Middle frontal gyrus (tissue), 1 donor: Measurements from ENCODE around the gene PPFIBP2.
"Not testable (repeated sequence)": the region's sequence is repeated elsewhere in the genome, so short reads cannot be mapped to it uniquely, and the experiment has no call there.

Experiments used
- DNase-seq: peaks from one replicate; pipeline ENCODE4 v3.0.0-alpha.2; 2015; ENCODE audit warnings: low spot score; ENCODE audit errors: extremely low spot score

The PPFIBP2 gene

DNA sequence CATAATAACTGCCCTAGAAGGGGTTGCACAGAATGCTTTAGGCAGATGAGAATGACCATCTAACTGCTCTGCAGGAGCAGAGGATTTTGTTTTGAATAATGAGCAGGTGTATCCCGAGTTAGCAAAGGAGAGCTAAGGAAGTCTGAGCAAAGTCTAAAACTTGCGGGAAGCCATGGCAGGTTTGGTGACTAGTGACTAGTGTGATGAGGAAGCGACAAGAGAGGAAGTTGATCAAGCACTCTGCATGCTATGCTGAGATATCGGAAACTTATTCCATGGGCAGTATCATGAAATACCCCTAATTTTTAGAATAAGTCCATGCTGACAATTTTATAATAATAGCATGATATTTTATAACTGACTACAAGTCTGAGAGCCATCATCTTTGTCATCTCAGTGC, 15.6 kb upstream of the PPFIBP2 start:
- DNase-seq = no peak

DNA sequence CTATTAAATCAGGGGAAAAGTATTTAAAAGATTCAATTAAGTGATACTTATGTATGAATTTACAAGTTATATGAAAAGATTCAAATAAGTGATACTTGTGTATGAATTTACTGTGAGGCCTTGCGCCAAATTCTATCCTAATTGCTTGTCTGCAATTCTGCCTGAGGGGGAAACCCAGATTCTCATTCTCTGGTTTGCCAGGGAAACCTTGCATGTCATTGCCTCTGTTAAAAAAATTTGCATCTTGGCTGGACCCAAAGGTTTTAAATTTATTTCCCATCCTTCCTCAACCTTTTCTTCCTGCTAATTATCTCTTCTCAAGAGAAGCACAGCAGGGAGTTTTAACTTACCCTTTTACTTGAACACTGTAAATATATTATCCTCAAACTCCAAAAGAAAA, 14.7 kb upstream of the PPFIBP2 start:
- DNase-seq = no peak

DNA sequence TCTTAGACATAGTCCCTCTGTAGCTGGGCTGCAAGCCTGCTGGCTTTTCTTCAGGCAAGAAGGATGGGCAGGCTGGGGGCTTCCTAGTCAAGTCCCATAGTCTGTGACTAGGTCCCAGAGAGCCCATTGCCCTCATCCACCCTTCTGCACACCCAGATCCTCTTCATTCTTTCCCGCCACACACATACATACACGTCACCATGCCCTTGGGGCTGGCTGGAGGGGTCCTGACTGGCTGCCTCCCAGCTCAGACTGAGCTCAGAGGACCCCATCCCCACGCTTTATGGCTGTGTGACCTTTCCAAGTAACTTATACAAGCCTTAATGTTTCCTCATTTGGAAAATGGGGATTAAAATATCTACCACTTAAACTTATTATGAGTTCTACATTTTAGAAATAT, 13.5 kb upstream of the PPFIBP2 start:
- DNase-seq = no peak

DNA sequence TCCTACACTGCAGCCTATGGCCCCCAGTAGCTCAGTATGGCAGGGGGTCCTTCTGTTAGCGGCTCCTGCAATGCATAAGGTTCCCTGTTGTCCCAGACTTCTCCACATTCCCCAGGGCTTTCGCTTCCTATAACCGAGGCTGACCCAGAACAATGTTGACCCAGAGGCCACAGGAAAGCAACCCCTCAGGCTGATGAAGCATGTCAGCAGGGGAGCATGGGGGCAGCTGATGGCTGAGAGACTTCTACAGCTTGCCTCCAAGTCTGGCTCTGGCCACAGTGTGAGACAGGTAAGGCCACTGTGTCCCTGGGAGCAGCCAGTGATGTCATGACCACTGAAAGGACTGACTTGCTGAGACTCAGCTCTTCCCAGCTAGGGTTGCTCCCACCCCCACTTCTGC, 12.5 kb upstream of the PPFIBP2 start:
- no peak for DNase-seq

DNA sequence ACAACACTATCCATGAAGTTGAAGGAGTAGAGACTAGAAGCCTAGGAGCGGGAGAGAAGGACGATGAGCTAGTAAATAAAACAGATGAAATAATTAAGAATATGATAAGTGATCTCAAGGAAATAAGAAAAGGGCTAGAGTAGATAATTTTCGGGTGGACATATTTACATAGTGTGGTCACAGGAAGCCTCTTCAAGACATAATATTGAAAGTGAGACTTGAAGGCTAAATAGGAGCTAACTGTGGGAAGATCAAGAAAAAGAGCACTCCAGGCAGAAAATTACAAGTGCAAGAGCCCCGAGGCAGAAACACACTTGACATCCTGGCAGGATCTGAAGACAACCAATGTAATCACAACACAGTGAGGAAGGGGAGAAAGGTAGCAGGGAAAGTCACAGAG, 11.9 kb upstream of the PPFIBP2 start:
- no peak for DNase-seq

DNA sequence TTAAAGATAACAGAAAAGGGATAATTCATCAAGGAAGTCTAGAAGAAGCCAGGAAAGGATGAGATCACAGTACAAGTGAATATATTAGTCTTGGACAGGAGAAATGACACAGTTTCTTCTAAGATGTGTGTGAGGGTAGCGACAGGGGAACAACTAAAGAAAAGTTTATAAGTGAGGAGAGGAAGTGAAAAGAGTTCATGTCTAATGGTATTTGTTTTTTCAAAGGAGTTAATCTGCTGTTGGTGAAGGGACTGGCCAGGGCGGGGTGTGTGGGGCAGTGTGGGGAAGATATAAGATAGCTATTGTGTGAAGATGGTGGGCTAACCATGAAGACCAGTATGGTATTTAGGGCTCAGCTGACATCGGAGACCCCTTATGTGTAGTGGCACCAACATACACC, 7.6 kb upstream of the PPFIBP2 start:
- no peak for DNase-seq

DNA sequence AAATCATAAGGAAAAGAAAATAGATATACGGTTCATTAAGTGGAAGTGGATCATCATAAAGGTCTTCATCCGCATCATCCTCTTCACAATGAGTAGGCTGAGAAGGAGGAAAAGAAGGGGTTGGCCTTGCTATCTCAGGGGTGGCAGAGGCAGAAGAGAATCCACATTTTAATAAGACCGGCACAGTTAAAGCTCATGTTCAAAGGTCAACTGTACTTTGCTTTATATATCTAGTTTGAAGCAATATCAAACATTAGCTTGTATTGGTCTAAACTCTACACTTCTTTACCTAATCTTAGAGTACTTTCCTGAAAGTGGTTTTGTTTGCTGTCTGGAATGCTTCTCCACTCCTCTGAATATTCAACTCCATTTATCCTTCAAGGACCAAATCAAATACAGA, 5.7 kb upstream of the PPFIBP2 start:
- DNase-seq = no peak

DNA sequence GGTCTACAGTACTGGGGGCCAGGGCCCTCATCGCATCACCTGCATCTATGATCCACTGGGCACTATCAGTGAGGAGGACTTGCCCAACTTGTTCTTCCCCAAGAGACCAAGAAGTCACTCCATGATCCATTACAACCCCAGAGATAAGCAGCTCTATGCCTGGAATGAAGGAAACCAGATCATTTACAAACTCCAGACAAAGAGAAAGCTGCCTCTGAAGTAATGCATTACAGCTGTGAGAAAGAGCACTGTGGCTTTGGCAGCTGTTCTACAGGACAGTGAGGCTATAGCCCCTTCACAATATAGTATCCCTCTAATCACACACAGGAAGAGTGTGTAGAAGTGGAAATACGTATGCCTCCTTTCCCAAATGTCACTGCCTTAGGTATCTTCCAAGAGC, 3.8 kb upstream of the PPFIBP2 start:
- no peak for DNase-seq

DNA sequence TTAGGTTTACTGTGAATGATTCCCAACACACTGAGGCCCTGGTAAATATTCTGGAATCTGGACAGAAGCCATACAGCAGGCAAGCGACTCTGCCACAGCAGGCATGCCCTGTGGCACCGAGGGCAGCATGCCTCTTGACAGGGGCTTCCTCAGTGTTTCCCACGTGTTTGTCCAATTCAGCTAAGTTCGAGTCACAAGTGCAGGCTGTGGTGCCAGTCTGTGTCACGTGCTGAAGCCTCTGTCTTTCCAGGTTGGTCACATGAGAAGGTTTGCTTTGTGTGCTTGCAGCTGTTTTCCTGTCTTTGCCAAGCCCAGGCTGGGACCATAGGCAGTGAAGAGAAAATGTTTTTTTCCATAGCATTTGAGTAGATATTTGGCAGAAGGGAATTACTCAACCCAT, 2.4 kb upstream of the PPFIBP2 start:
- peak; percentile 72 for DNase-seq

DNA sequence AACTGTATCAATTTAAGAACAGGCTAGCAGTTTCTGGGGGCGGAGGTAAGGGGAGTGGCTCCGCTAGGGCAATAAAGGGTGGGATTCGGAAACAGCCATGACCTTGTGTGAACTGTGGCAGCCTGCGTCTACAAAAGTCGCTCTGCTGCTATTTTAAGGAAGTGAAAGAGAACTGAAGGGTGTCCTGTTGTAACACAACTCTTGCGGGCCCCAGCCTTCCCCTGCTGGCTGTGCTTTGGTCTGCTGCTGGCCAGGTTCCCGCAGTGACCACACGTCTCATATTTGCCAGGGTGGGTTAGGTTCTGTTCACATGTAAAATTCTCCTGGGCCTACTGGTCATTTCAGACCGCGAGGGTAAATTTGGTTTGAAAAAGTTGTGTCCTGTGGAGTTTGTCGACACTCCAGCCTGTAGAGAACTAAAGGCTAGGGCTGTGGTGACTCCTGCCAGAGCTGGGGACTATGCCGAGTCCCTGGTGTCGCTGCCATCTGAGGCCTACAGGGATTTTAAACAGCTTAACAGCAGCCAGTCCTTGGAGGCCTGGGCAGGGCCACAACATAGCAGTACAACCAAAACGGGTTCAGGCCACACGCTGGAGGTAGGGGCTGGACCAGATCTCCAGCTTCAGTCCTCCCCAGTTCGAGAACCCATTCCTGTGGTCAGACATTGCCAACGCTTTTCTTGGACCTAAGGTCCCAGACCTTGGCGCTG, 1.1 kb upstream of the PPFIBP2 start:
- peak; percentile 5 for DNase-seq

DNA sequence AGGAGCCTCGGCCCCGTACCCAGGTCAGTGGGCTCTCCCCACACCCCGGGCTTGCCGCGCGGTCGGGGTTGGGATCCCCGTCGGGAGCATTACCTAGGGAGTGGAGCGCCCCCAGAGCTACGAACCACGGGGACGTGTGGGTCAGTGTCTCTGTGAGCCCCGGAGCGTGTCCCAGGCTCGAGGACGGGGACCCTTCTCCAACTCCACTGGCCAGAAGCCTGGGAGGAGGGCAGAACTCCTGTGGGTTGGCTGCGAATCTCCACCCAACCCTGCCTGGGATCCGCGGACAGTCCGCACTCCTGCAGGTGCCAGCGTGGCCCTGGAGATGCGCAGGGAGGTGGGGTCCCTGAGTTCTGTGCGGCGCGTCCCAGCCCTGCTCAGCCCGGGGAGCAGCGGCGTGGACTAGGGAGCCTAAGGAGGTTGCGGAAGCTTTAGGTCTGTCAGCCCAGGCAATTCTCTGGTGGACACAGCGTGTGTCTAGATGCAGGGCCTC, 346 bp downstream of the PPFIBP2 start:
- DNase-seq = no peak

DNA sequence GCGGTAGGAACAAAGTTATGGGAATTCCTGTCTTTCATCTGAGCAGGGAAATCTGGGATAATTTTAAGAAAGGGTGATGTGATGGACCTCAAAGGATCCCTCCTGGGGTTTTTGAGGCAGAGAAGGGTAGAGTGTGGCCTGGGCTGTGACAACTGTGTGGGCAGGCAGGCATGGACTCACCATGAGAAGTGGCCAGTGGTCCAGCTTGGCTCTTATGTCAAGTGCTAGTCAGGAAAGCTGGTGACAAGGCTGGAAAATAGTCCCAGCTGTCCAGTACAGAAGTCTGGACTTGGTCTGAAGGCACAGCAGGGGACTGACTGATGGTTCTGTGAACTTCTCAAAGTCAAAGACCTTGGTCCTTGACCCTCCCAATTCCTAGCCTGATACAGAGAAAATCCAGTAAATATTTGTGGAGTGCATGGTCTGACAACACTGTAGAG, 1.7 kb downstream of the PPFIBP2 start:
- DNase-seq = no peak

DNA sequence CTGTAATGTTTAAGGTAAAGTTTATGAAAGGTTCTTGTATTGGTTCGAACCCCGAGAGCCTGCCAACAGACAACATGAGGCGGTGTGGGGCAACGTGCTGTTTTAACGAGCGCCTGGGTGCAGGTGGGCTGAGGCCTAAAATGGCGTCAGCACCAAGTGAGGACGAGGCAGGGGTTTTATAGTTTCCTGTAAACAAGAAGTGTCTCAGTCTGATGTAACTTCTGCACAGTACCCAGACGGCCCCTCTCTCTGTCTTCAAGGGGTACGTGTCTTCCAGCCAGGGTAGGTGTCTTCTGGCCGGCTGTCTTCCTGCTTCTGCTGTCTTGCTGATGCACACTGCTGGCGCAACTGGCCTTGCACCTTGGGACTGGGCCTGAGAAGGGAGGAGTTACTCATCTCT, 2.7 kb downstream of the PPFIBP2 start:
- no peak for DNase-seq

DNA sequence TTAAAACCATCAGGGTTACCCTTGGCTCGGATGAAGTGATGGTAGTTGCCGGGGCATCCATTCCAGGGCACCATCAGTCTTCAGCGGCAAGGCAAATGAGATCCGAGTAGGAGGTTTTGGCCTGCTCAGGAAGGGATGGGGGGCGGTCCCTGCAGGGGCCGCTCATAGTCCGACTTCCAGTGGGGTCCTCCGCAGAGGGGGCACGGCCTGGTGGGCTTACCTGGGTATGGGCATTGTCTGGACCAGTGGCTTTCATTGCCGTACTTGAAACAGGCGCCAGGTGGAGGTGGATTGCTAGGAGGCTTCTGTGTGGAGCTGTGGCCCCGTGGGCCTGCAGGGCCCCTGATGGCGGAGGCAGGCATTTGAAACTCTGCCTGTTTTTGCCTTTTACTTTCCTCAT, 3.9 kb downstream of the PPFIBP2 start:
- DNase-seq = not testable (repeated sequence)

DNA sequence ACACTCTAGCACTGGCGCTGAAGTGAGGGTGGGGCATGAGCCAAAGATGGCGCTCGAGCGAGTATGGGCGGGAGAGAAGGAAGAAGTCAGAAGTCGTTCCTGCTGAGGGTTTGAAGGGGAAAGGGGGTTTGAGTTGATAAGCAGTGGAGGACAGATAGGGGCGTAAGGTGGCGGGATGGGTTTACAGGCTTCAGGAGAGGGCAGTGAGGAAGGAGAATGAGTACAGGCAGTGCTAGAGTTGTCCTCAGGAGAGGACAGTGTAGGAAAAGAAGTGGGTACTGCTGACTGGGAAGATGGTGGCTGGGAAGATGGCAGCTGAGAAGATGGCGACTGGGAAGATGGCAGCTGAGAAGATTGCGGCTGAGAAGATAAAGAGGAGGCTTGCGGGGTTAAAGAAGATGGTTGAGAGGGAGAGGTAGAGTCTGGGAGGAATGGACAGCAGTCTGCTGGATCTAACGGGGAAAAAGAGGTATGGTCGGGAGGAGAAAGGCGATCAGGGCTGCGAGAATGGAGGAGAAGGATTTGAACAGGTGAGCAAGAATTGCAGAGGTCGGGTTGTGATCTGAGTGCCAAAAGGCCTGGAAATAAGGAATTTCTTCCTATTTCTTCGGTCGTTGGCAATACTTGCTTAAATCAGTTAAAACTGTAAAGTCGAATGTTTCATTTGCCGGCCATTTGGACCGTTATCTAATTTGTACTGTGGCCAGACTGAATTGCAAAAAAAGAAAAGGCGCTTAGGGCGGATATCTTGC, 5.2 kb downstream of the PPFIBP2 start:
- no peak for DNase-seq

DNA sequence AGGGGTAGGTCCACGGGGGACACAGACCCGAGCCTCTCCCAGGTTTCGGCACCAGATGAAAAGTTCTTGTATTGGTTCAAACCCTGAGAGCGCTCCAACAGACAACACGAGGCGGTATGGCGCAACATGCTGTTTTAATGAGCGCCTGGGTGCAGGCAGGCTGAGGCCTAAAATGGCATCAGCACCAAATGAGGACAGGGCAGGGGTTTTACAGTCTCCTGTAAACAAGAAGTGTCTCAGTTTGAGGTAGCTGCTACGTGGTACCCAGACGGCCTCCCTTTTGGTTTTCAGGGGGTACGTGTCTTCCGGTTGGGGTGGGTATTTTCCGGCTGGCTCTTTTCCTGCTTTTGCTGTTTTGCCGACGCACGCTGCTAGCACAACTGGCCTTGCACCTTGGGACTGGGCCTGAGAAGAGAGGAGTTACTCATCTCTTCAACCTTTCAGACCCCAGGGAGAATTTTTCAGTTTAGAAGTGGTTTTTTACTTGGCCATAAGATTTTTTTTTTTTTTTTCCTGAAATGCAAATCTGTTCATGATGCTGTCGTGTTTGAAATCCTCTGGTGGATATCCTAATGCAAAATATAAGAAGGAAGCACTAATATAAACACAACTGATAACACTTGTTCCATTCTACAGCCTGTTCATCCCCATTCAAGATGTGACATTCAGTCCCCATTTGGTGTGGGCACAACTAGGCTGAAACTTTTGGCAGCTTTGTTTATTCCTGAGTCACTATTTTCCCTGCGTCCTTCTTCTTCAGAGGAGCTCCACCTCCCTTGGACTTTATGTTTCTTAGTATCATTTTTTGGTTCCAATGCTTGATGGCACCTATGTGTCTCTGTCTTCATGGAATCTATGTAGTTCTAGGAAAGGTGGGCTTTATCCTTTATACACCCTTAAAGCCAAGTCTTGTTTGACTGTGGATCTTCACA, 6.5 kb downstream of the PPFIBP2 start:
- no peak for DNase-seq

DNA sequence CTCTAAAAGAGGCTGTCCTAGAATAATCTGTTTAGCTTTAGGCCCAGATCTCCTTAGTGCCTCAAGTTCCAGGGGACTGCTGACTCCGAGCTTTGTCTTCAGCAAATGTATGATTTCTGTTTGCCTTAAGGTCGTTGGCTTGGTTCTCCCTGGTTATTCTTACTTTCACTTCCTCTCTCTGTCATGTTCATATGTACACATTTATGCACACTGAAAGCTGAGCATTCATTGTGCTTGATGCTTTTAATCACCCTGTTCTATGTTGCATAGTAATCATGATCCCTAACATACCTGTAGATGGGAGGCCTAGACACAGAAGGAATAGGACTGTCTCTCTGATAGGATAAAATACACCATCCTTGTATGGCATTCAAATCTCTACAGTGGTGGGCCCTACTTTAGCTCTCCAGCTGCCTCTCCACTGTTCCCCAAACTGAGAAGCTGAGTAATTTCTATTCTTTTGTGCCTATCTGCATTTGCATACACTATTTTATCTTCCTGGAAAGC, 7.2 kb downstream of the PPFIBP2 start:
- DNase-seq = no peak

DNA sequence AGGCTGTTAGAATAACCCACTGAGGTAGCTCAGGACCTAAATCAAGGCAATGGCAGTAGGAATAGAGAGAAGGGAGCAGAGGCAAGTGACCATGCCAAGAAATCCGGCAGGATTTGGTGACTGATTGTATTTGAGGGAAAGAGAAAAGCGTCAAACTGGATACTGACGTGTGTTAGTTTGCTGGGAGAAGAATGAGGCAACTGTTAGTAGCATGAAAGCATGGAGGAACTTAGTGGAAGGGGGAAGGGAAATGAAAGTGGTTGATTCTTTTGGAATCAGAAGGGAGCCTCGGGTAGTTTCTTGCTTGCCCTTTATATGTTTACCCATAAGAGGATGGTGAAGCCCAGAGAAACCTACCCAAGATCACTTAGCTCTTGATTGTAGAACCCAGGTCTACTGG, 8.3 kb downstream of the PPFIBP2 start:
- DNase-seq = peak; percentile 29

DNA sequence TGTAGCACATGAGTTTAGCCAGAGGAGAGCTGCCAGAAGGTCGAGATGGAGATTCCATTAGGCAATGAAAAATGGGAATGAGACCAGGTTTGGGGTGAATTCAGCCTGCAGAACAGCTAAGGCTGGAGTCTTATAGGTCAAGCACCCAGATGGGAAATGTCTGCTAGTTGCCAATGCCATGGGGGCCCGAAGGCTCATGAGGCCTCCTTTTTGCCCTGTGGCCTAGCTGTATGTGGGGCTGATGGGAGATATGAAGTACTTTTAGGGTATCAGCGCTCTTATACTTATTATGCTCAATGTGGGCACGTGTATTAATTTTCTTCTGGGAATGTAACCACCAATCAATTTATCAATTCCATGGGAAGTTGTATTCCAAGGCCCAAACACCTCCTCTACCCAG, 8.7 kb downstream of the PPFIBP2 start:
- no peak for DNase-seq

DNA sequence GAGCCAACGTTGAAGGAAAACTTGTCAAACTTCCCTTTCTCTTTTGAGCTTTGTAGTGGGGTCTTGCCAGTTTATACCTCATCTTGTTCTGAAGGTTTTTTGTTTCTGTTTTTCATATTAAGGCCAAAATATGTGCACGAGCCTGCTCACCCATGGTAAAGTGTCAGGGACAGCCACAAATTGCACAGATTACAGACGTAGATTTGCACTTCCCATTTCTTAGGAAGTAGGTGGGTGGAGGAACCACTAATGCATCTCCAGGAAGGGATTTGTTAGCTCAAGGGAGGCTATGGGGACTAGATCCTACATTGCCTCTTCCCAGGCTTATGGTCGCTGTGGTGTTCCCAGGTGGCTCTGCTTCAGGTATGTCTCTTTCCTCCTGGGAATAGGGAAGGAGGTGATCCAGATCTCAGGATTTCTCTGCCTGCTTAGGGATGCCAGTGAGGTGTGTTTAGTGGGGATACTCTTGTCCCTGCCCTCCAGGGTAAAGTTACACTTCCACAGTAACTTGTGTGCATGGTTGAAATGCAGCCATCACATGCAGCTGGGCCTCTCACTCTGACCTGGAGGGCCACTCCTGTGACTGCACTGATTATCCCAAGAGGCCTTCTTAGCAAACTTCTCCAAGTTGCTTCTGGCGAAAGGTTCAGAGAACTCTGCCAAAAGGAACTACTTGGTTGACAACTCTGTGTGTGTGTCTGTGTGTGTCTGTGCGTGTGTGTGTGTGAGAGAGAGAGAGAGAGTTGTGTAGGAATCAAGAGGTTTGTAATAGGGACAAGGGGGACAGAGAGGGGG, 9.8 kb downstream of the PPFIBP2 start:
- DNase-seq = no peak
